Measurements from ENCODE around the gene IHH. TPM values are rescaled to one million over a fixed set of nuclear protein-coding genes. Genes with fewer than 3 reads are reported as not detected.

The IHH gene
- total RNA-seq: under 1 TPM; 0.19 to 0.39 TPM
- 1.1 TPM for polyA plus RNA-seq (ENCODE audit: insufficient read depth, low read depth, low replicate concordance)
- long read RNA-seq, donor 1: 0 reads
- long read RNA-seq, donor 2: 0 reads

DNA sequence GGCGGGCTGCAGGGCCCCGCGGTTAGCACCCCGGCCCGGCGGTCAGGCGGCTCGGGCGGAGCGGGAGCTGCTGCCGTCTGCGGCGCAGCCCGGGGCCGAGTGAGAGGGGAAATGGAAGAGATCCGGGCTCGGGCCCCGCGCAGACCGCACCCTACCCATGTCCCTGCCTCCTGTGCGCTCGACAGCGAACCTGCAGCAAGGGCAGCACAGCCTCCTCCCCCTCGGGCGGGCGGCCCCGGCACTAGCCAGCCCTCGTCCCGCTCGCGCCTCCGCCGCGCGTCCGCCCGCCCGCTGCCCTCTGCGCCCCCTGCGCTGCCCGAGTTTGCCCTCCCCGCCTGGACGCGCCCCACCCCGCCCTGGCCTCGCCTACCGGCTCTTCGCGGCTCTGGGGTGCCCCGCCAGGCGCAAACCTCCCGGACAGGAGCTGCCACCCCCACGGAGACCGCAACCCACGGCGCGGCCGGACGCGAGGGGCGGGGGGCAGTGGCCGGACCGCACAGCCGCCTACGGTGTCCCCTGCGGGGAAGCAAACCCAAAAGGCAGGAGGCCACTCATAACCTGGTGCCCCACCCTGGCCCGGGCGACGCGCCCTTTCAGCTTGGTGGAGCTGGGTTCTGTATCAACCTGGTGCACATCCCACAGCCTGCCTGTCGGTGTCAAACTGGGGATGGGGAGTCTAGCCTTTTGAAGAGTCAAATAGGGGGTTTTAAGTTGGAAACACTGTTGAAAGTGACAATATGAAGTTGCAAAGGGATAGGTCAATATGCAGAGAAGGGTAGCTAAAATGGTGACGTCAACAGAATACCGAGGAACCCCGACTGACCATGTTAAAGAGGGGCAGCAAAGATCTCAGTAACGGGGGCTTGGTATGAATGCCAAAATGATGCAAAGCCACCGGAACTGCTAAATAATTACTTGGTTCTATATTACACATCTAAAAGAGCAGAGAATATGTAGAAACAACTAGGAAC is at the start of gene IHH:
TSS of gene IHH (minus strand) at position 101 of the 971 bp plus-strand sequence. CDS start 454 bp downstream, outside the sequence.
- peak within 1 kb of the TSS in 1 of 2 donors; percentile 29 for H3K4me3 ChIP-seq
- H3K27ac ChIP-seq: no peak within 1 kb of the TSS
- no peaks in the 10 kb centered on the region for H3K9me3 ChIP-seq
- 4 to 11% methylated on average over 10 to 50 of the region's 76 CpGs for WGBS, 2 donors
- no peak for TF ChIP-seq POLR2A (IDR thresholded peaks at IDR 0.05)
- TF ChIP-seq, protein P1, sequence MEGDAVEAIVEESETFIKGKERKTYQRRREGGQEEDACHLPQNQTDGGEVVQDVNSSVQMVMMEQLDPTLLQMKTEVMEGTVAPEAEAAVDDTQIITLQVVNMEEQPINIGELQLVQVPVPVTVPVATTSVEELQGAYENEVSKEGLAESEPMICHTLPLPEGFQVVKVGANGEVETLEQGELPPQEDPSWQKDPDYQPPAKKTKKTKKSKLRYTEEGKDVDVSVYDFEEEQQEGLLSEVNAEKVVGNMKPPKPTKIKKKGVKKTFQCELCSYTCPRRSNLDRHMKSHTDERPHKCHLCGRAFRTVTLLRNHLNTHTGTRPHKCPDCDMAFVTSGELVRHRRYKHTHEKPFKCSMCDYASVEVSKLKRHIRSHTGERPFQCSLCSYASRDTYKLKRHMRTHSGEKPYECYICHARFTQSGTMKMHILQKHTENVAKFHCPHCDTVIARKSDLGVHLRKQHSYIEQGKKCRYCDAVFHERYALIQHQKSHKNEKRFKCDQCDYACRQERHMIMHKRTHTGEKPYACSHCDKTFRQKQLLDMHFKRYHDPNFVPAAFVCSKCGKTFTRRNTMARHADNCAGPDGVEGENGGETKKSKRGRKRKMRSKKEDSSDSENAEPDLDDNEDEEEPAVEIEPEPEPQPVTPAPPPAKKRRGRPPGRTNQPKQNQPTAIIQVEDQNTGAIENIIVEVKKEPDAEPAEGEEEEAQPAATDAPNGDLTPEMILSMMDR (IDR thresholded peaks at IDR 0.05): no peak
- no peak for DNase-seq
- intact Hi-C loops (cut with DNase I; ENCODE audit: low total_unique reads): loop anchor here (10.0 kb wide), 1 partner anchor 54 kb away; no protein-coding TSS in a partner anchor
- no peaks in the 10 kb centered on the region for H3K27me3 ChIP-seq
- peaks cover 20% of the 10 kb centered on the region for H3K4me1 ChIP-seq
- no peaks in the 10 kb centered on the region for H3K36me3 ChIP-seq (ENCODE audit: low read depth, missing control alignments)

DNA sequence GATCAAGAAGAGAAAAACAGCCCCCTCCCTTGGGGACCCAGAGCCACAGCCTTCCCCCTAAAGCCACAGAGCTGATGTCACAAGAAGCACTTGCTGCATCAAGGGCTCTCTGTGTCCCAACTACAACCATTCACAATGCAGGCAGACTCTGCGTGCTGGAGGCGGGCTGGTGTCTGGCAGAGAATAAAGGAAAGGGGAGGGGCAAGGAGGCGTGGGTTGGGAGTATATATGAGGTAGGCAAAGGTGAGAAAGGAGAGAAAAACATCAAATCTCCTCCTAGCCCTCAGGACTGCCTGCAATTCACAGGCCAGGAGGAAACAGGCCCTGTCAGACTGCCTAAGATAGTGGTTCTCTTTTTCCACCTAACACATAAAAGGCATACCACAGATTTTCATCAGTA is 48.8 kb upstream of the IHH start:
- WGBS, 2 donors: 85 to 93% methylated on average over 3 of the region's 3 CpGs
- no peaks in the 10 kb centered on the region for H3K9me3 ChIP-seq
- no peak overlapping the region for H3K4me3 ChIP-seq
- no peaks in the 10 kb centered on the region for H3K36me3 ChIP-seq (ENCODE audit: low read depth, missing control alignments)
- no peak overlapping the region for H3K27ac ChIP-seq
- no peaks in the 10 kb centered on the region for H3K27me3 ChIP-seq
- DNase-seq: no peak
- intact Hi-C loops (cut with DNase I; ENCODE audit: low total_unique reads): no loop called here
- no peaks in the 10 kb centered on the region for H3K4me1 ChIP-seq
- no peak for TF ChIP-seq POLR2A (IDR thresholded peaks at IDR 0.05)
- TF ChIP-seq, protein P1 (IDR thresholded peaks at IDR 0.05): no peak

DNA sequence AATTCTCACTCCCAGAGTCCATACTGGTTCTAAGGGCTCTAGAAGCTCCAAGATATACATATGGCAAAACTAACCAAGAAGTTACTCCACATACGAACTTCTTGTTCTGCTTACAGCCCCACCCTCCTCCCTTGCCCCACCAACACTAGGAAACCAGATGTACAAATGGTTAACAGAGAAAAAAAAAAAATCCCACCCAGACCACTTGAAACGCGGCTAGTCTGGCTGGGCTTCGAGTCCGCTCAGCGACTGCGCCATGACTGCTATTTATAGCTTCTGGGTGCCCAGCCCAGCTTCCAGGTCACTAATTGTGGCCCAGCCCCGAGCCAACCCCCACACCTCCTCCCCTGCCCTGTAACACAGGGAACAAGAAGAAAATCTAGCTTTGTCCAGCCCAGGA is 47.0 kb upstream of the IHH start:
- H3K4me3 ChIP-seq: no peak overlapping the region
- H3K4me1 ChIP-seq: no peaks in the 10 kb centered on the region
- no peaks in the 10 kb centered on the region for H3K9me3 ChIP-seq
- no peaks in the 10 kb centered on the region for H3K36me3 ChIP-seq (ENCODE audit: low read depth, missing control alignments)
- intact Hi-C loops (cut with DNase I; ENCODE audit: low total_unique reads): no loop called here
- H3K27ac ChIP-seq: no peak overlapping the region
- H3K27me3 ChIP-seq: no peaks in the 10 kb centered on the region
- DNase-seq: no peak
- no peak for TF ChIP-seq POLR2A (IDR thresholded peaks at IDR 0.05)
- TF ChIP-seq, protein P1 (IDR thresholded peaks at IDR 0.05): no peak
- WGBS, 2 donors: 58 to 72% methylated on average over 8 of the region's 8 CpGs

DNA sequence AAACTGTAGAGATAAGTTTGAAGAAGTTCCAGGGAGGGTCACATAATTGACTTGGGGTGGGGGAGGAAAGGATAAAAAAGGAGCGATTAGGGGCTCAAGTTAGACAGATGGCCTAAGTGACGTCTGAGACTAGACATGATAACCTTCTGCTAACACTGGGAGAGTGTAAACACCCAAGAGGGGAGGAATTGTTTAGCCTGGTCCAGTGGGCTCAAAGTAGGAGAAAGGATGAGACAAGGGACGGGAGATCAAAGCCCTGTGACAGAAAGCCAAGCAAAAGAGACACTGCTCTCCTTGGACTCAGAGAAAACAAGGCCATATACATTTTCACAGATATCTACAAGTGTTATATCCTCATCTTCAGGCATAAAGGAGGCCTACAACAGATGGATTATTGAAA is 45.5 kb upstream of the IHH start:
- WGBS, 2 donors: 72 to 91% methylated on average over 3 of the region's 3 CpGs
- H3K27me3 ChIP-seq: no peaks in the 10 kb centered on the region
- no peak overlapping the region for H3K27ac ChIP-seq
- DNase-seq: no peak
- intact Hi-C loops (cut with DNase I; ENCODE audit: low total_unique reads): no loop called here
- H3K36me3 ChIP-seq (ENCODE audit: low read depth, missing control alignments): no peaks in the 10 kb centered on the region
- no peaks in the 10 kb centered on the region for H3K9me3 ChIP-seq
- H3K4me1 ChIP-seq: no peaks in the 10 kb centered on the region
- no peak overlapping the region for H3K4me3 ChIP-seq
- TF ChIP-seq POLR2A (IDR thresholded peaks at IDR 0.05): no peak
- TF ChIP-seq, protein P1 (IDR thresholded peaks at IDR 0.05): no peak
